Activated T-cell treated with anti-CD3 and anti-CD28 coated beads, Interleukin-2, amount 50 U/mL, for 4 hours (primary cell): ENCODE results near the gene KNTC1. TPM values are rescaled to one million over a fixed set of nuclear protein-coding genes. Genes with fewer than 3 reads are reported as not detected.
A peak's percentile ranks its signal among the peaks of the same experiment; 100 is the strongest.
"Not testable (repeated sequence)": the region's sequence is repeated elsewhere in the genome, so short reads cannot be mapped to it uniquely, and the experiment has no call there.

Experiments
- ATAC-seq, 2 donors: fragments of 200-7000 bp; cut with Tn5 transposase; one replicate each; pipeline ENCODE4 v1.10.0; 2021
- DNase-seq: peaks from one replicate; pipeline ENCODE4 v3.0.0-alpha.2; 2020
- H3K27me3 Mint-ChIP-seq: one replicate; pipeline ENCODE4 v1.8.0; 2021; ENCODE audit warnings: low read depth, mixed read lengths
- H3K36me3 Mint-ChIP-seq: one replicate; pipeline ENCODE4 v1.8.0; 2022; ENCODE audit warnings: mixed read lengths; ENCODE audit not compliant: insufficient read depth
- H3K4me1 Mint-ChIP-seq: one replicate; pipeline ENCODE4 v1.8.0; 2021; ENCODE audit warnings: low read depth, mixed read lengths
- H3K4me3 Mint-ChIP-seq: one replicate; pipeline ENCODE4 v1.8.0; 2021; ENCODE audit warnings: mild to moderate bottlenecking, moderate library complexity, mixed read lengths
- H3K9me3 Mint-ChIP-seq: one replicate; pipeline ENCODE4 v1.8.0; 2021; ENCODE audit warnings: mixed read lengths
- total RNA-seq, 3 donors: library from RNA; stranded (reverse); gene quantifications; one replicate each; pipeline ENCODE4 v1.2.1, GENCODE V29; 2021

Gene KNTC1
- total RNA-seq, 3 donors from 2014 or later = 54.7 to 62.7 (median 57.8) TPM

GRCh38 chr12:122558745-122559641 lies 31.9 kb downstream of the KNTC1 start:
- Mint-ChIP-seq H3K27me3 (no peaks in the 10 kb centered on the region), H3K36me3 (peaks cover 24% of the 10 kb centered on the region), H3K9me3 (no peaks in the 10 kb centered on the region), H3K4me3 (no peak overlapping the region), H3K4me1 (no peaks in the 10 kb centered on the region)
- DNase-seq = no peak
- no peak for ATAC-seq

GRCh38 chr12:122560138-122560537 lies 33.1 kb downstream of the KNTC1 start:
- ATAC-seq = no peak
- peaks cover 24% of the 10 kb centered on the region for H3K36me3 Mint-ChIP-seq

GRCh38 chr12:122563361-122563760 lies 36.3 kb downstream of the KNTC1 start:
- peaks cover 23% of the 10 kb centered on the region for H3K36me3 Mint-ChIP-seq
- ATAC-seq (no peak), DNase-seq (no peak)
- no peaks in the 10 kb centered on the region for H3K9me3 Mint-ChIP-seq
- H3K4me1 Mint-ChIP-seq = no peaks in the 10 kb centered on the region
- H3K4me3 Mint-ChIP-seq = no peak overlapping the region
- H3K27me3 Mint-ChIP-seq = no peaks in the 10 kb centered on the region

More at GRCh38 chr12:122560138-122560537, 33.1 kb downstream of the KNTC1 start:
- Mint-ChIP-seq H3K9me3 (no peaks in the 10 kb centered on the region), H3K4me1 (no peaks in the 10 kb centered on the region), H3K27me3 (no peaks in the 10 kb centered on the region), H3K4me3 (no peak overlapping the region)
- no peak for DNase-seq

GRCh38 chr12:122566816-122567215 lies 39.8 kb downstream of the KNTC1 start:
- H3K4me3 Mint-ChIP-seq, DNase-seq, ATAC-seq, H3K27me3 Mint-ChIP-seq, H3K4me1 Mint-ChIP-seq, H3K9me3 Mint-ChIP-seq: not testable (repeated sequence)
- H3K36me3 Mint-ChIP-seq = peaks cover 19% of the 10 kb centered on the region

GRCh38 chr12:122569288-122569687 lies 42.2 kb downstream of the KNTC1 start:
- H3K36me3 Mint-ChIP-seq = peaks cover 22% of the 10 kb centered on the region
- H3K4me1 Mint-ChIP-seq = no peaks in the 10 kb centered on the region
- no peak overlapping the region for H3K4me3 Mint-ChIP-seq
- DNase-seq (no peak), ATAC-seq (no peak)
- H3K9me3 Mint-ChIP-seq = no peaks in the 10 kb centered on the region
- no peaks in the 10 kb centered on the region for H3K27me3 Mint-ChIP-seq

GRCh38 chr12:122570006-122570405 lies 43.0 kb downstream of the KNTC1 start:
- not testable (repeated sequence) for H3K4me3 Mint-ChIP-seq, H3K9me3 Mint-ChIP-seq, DNase-seq, ATAC-seq, H3K4me1 Mint-ChIP-seq, H3K27me3 Mint-ChIP-seq
- peaks cover 26% of the 10 kb centered on the region for H3K36me3 Mint-ChIP-seq

- ATAC-seq (no peak), DNase-seq (no peak)
- Mint-ChIP-seq H3K4me3 (no peak overlapping the region), H3K4me1 (no peaks in the 10 kb centered on the region), H3K9me3 (no peaks in the 10 kb centered on the region), H3K27me3 (no peaks in the 10 kb centered on the region), H3K36me3 (peaks cover 40% of the 10 kb centered on the region)
Observed at GRCh38 chr12:122571821-122572220, 44.8 kb downstream of the KNTC1 start.

- H3K4me3 Mint-ChIP-seq, H3K27me3 Mint-ChIP-seq, H3K4me1 Mint-ChIP-seq, ATAC-seq, H3K9me3 Mint-ChIP-seq, DNase-seq: not testable (repeated sequence)
- H3K36me3 Mint-ChIP-seq = peaks cover 30% of the 10 kb centered on the region
Observed at GRCh38 chr12:122583294-122583693, 56.2 kb downstream of the KNTC1 start.

GRCh38 chr12:122584177-122584863 lies 57.3 kb downstream of the KNTC1 start:
- H3K9me3 Mint-ChIP-seq = no peaks in the 10 kb centered on the region
- H3K27me3 Mint-ChIP-seq = no peaks in the 10 kb centered on the region
- H3K4me3 Mint-ChIP-seq = no peak overlapping the region
- DNase-seq (no peak), ATAC-seq (no peak)
- H3K4me1 Mint-ChIP-seq = no peaks in the 10 kb centered on the region
- H3K36me3 Mint-ChIP-seq = peaks cover 28% of the 10 kb centered on the region

- ATAC-seq = no peak
- H3K36me3 Mint-ChIP-seq = peaks cover 19% of the 10 kb centered on the region
- no peaks in the 10 kb centered on the region for H3K4me1 Mint-ChIP-seq
- H3K4me3 Mint-ChIP-seq = no peak overlapping the region
- no peaks in the 10 kb centered on the region for H3K9me3 Mint-ChIP-seq
- H3K27me3 Mint-ChIP-seq = no peaks in the 10 kb centered on the region
- DNase-seq = no peak
Observed at GRCh38 chr12:122590990-122591389, 63.9 kb downstream of the KNTC1 start.

GRCh38 chr12:122591966-122592365 lies 64.9 kb downstream of the KNTC1 start:
- ATAC-seq = not testable (repeated sequence)

GRCh38 chr12:122592543-122592942 lies 65.5 kb downstream of the KNTC1 start:
- not testable (repeated sequence) for ATAC-seq, H3K4me3 Mint-ChIP-seq, H3K9me3 Mint-ChIP-seq, DNase-seq, H3K4me1 Mint-ChIP-seq, H3K27me3 Mint-ChIP-seq
- peaks cover 19% of the 10 kb centered on the region for H3K36me3 Mint-ChIP-seq

More at GRCh38 chr12:122591966-122592365, 64.9 kb downstream of the KNTC1 start:
- not testable (repeated sequence) for H3K27me3 Mint-ChIP-seq, H3K4me1 Mint-ChIP-seq, H3K4me3 Mint-ChIP-seq, DNase-seq, H3K9me3 Mint-ChIP-seq
- peaks cover 19% of the 10 kb centered on the region for H3K36me3 Mint-ChIP-seq

- Mint-ChIP-seq H3K36me3 (peaks cover 18% of the 10 kb centered on the region), H3K9me3 (no peaks in the 10 kb centered on the region)
- peak; percentile 53 to 78 for ATAC-seq
Observed at GRCh38 chr12:122593910-122594309, 66.9 kb downstream of the KNTC1 start.

GRCh38 chr12:122596838-122597237 lies 69.8 kb downstream of the KNTC1 start:
- DNase-seq = no peak
- Mint-ChIP-seq H3K27me3 (no peaks in the 10 kb centered on the region), H3K4me1 (no peaks in the 10 kb centered on the region), H3K9me3 (no peaks in the 10 kb centered on the region), H3K36me3 (peaks cover 13% of the 10 kb centered on the region), H3K4me3 (no peak overlapping the region)
- ATAC-seq = no peak

More at GRCh38 chr12:122593910-122594309, 66.9 kb downstream of the KNTC1 start:
- H3K4me1 Mint-ChIP-seq = no peaks in the 10 kb centered on the region
- no peaks in the 10 kb centered on the region for H3K27me3 Mint-ChIP-seq
- no peak overlapping the region for H3K4me3 Mint-ChIP-seq
- DNase-seq = no peak

- H3K4me3 Mint-ChIP-seq = no peak overlapping the region
- no peaks in the 10 kb centered on the region for H3K4me1 Mint-ChIP-seq
- DNase-seq (no peak), ATAC-seq (no peak)
- H3K36me3 Mint-ChIP-seq = peaks cover 22% of the 10 kb centered on the region
- no peaks in the 10 kb centered on the region for H3K27me3 Mint-ChIP-seq
- H3K9me3 Mint-ChIP-seq = no peaks in the 10 kb centered on the region
Observed at GRCh38 chr12:122602456-122602855, 75.4 kb downstream of the KNTC1 start.
